K562 (cell line): Measurements from ENCODE around the gene PLOD1. TPM values are rescaled to one million over a fixed set of nuclear protein-coding genes. Genes with fewer than 3 reads are reported as not detected.

ENCODE experiments used
- BRD4 ChIP-seq: fragments of 200-600 bp; sonication (generic); IDR thresholded peaks from 2 replicates; pipeline ENCODE4 v1.6.1; 2017; ENCODE audit warnings: inconsistent platforms
- COPS2 ChIP-seq: fragments of 450-650 bp; conservative IDR thresholded peaks from 2 replicates; pipeline ENCODE4 v1.6.1; 2016; ENCODE audit warnings: mild to moderate bottlenecking, moderate library complexity
- CREB3 ChIP-seq: fragments of 450-650 bp; conservative IDR thresholded peaks from 2 replicates; pipeline ENCODE4 v1.6.1; 2016; ENCODE audit warnings: missing genetic modification characterization, low read depth, mild to moderate bottlenecking, missing compliant biosample characterization, moderate library complexity
- DIDO1 ChIP-seq: fragments of 450-650 bp; IDR thresholded peaks from 2 replicates; pipeline ENCODE4 v1.6.1; 2016; ENCODE audit warnings: low read depth, missing biosample characterization, missing genetic modification characterization
- FOXJ3 ChIP-seq: sonication (generic); formaldehyde crosslinking; IDR thresholded peaks from 2 replicates; pipeline ENCODE4 v1.4.0; 2020; ENCODE audit warnings: mild to moderate bottlenecking, missing genetic modification reagents
- HDAC8 ChIP-seq: fragments of 450-650 bp; IDR thresholded peaks from 2 replicates; pipeline ENCODE4 v1.6.1; 2016; ENCODE audit warnings: mild to moderate bottlenecking, missing genetic modification characterization, moderate library complexity, missing compliant biosample characterization
- HLTF ChIP-seq: fragments of 450-650 bp; IDR thresholded peaks from 2 replicates; pipeline ENCODE4 v1.6.1; 2016
- HMG20A ChIP-seq: fragments of 450-650 bp; formaldehyde crosslinking; conservative IDR thresholded peaks from 2 replicates; pipeline ENCODE4 v1.4.0; 2020; ENCODE audit warnings: mild to moderate bottlenecking, mixed read lengths
- HNRNPH1 ChIP-seq: fragments of 200-400 bp; formaldehyde crosslinking; optimal IDR thresholded peaks from 2 replicates; pipeline ENCODE3; 2017; ENCODE audit warnings: low read depth, mild to moderate bottlenecking, low read length, moderate library complexity
- MYC ChIP-seq, 2 experiments: fragments of 250-450 bp in 1 of 2; sonication (Bioruptor Pico) in 1 of 2; IDR thresholded peaks; 2 replicates each; pipeline versions ENCODE4 v1.5.1 to v1.6.1; 2012 to 2021; ENCODE audit warnings: low read depth in 2 of 2, borderline replicate concordance in 1 of 2, improper control_type of control experiment in 1 of 2, low read length in 1 of 2, mild to moderate bottlenecking in 1 of 2, moderate library complexity in 1 of 2
- POLR2H ChIP-seq: IDR thresholded peaks from 2 replicates; pipeline ENCODE4 v1.6.1; 2016; ENCODE audit warnings: missing genetic modification characterization, low read depth, mild to moderate bottlenecking, control low read depth, missing compliant biosample characterization, moderate library complexity
- PREB ChIP-seq: sonication (generic); formaldehyde crosslinking; IDR thresholded peaks from 2 replicates; pipeline ENCODE4 v1.8.1; 2023; ENCODE audit warnings: mild to moderate bottlenecking, missing genetic modification reagents
- PRMT5 ChIP-seq: sonication (generic); formaldehyde crosslinking; IDR thresholded peaks from 2 replicates; pipeline ENCODE4 v1.5.0; 2020; ENCODE audit warnings: missing genetic modification reagents
- RFX1 ChIP-seq: fragments of 450-650 bp; IDR thresholded peaks from 2 replicates; pipeline ENCODE4 v1.6.1; 2016; ENCODE audit warnings: mild to moderate bottlenecking, moderate library complexity
- RFX7 ChIP-seq: fragments of 250-450 bp; sonication (Bioruptor Pico); IDR thresholded peaks from 2 replicates; pipeline ENCODE4 v1.5.1; 2021; ENCODE audit warnings: mild to moderate bottlenecking
- SRSF1 ChIP-seq: fragments of 200-400 bp; formaldehyde crosslinking; IDR thresholded peaks from 2 replicates; pipeline ENCODE4 v1.6.1; 2017; ENCODE audit warnings: mild to moderate bottlenecking, low read depth, low read length, moderate library complexity
- SRSF3 ChIP-seq: fragments of 200-400 bp; formaldehyde crosslinking; IDR thresholded peaks from 2 replicates; pipeline ENCODE4 v1.6.1; 2016; ENCODE audit warnings: mild to moderate bottlenecking, low read length, moderate library complexity; ENCODE audit not compliant: insufficient read depth
- SRSF9 ChIP-seq: fragments of 200-400 bp; formaldehyde crosslinking; IDR thresholded peaks from 2 replicates; pipeline ENCODE4 v1.6.1; 2017; ENCODE audit warnings: low read depth, low read length, borderline replicate concordance
- U2AF2 ChIP-seq: fragments of 200-400 bp; formaldehyde crosslinking; optimal IDR thresholded peaks from 2 replicates; pipeline ENCODE3; 2017; ENCODE audit warnings: low read depth, mild to moderate bottlenecking, low read length
- XRCC3 ChIP-seq: fragments of 450-650 bp; IDR thresholded peaks from 2 replicates; pipeline ENCODE4 v1.6.1; 2017; ENCODE audit warnings: mild to moderate bottlenecking, moderate library complexity
- YBX1 ChIP-seq: fragments of 450-650 bp; IDR thresholded peaks from 2 replicates; pipeline ENCODE4 v1.7.1; 2016; ENCODE audit warnings: mild to moderate bottlenecking
- ZBTB8A ChIP-seq: fragments of 450-650 bp; IDR thresholded peaks from 2 replicates; pipeline ENCODE4 v1.6.1; 2018; ENCODE audit warnings: mild to moderate bottlenecking, moderate library complexity; ENCODE audit not compliant: partially characterized antibody
- ZNF384 ChIP-seq: IDR thresholded peaks from 2 replicates; pipeline ENCODE4 v1.6.1; 2012; ENCODE audit warnings: low read depth, low read length, improper control_type of control experiment
- polyA plus RNA-seq, 8 experiments: library from polyadenylated mRNA; depleted of rRNA in 4 of 8; stranded (reverse) in 5 of 8; unstranded in 3 of 8; fragments of >200 nt; fragmentation: Nextera tagmentation in 2 of 8; fragmentation: Illumina TruSeq in 1 of 8; extraction: Ambion mirVana in 2 of 8; extraction: Trizol in 1 of 8; gene quantifications; 2 replicates each; pipeline versions ENCODE4 v1.2.1 to v1.2.3, GENCODE V29; 2011 to 2014; ENCODE audit warnings: inconsistent platforms in 1 of 8, missing spikeins in 1 of 8
- total RNA-seq, 7 experiments: library from RNA; depleted of rRNA in 6 of 7; stranded (reverse); fragments of >200 nt in 6 of 7; fragmentation: Illumina TruSeq in 2 of 7; extraction: Trizol in 2 of 7; gene quantifications; 2 replicates each; pipeline versions ENCODE4 v1.2.1 to v1.2.3, GENCODE V29; 2011 to 2021; ENCODE audit warnings: low replicate concordance in 1 of 7
- TF ChIP-seq, protein P1 (sequence below): fragments of 450-650 bp; IDR thresholded peaks from 2 replicates; pipeline ENCODE4 v1.6.1; 2017; ENCODE audit warnings: antibody characterized with exemption, mild to moderate bottlenecking

Gene PLOD1
- total and polyA plus RNA-seq, 9 of the 15 experiments (the other 6 are each of a cell fraction or from before 2014, with no cell fraction given), result 16.6 to 90.8 (median 52.7) TPM

DNA sequence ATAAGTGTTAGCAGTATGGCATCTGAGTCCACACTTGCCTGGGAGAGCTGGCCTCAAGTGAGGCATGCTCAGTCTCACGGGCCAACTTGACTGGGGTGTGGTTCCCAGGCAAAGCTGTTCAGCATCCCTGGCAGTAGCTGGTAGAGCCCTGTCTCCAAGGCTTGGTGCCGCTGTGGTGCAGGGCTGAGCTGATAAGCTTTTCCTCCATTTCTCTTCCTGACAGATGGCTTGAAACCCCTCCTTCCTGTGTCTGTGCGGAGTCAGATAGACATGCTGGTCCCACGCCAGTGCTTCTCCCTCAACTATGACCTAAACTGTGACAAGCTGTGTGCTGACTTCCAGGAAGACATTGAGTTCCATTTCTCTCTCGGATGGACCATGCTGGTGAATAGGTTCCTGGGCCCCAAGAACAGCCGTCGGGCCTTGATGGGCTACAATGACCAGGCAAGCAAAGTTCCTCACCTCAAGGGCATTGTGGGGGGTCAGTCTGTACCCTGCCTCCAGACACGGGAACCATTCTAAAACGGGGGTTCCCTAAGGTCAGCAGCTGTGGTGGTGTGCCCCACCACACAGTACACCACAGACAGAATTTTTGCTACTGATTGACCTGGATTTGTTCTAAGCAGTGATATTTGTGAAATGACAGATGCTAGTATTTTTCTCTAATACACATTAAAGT, 71.1 kb downstream of the PLOD1 start (continued):
- TF ChIP-seq POLR2H, result no peak
- no peak for TF ChIP-seq COPS2
- TF ChIP-seq U2AF2, result no peak
- no peak for TF ChIP-seq ZNF384
- TF ChIP-seq SRSF3, result no peak
- no peak for TF ChIP-seq DIDO1 (tag)
- TF ChIP-seq, protein P1, sequence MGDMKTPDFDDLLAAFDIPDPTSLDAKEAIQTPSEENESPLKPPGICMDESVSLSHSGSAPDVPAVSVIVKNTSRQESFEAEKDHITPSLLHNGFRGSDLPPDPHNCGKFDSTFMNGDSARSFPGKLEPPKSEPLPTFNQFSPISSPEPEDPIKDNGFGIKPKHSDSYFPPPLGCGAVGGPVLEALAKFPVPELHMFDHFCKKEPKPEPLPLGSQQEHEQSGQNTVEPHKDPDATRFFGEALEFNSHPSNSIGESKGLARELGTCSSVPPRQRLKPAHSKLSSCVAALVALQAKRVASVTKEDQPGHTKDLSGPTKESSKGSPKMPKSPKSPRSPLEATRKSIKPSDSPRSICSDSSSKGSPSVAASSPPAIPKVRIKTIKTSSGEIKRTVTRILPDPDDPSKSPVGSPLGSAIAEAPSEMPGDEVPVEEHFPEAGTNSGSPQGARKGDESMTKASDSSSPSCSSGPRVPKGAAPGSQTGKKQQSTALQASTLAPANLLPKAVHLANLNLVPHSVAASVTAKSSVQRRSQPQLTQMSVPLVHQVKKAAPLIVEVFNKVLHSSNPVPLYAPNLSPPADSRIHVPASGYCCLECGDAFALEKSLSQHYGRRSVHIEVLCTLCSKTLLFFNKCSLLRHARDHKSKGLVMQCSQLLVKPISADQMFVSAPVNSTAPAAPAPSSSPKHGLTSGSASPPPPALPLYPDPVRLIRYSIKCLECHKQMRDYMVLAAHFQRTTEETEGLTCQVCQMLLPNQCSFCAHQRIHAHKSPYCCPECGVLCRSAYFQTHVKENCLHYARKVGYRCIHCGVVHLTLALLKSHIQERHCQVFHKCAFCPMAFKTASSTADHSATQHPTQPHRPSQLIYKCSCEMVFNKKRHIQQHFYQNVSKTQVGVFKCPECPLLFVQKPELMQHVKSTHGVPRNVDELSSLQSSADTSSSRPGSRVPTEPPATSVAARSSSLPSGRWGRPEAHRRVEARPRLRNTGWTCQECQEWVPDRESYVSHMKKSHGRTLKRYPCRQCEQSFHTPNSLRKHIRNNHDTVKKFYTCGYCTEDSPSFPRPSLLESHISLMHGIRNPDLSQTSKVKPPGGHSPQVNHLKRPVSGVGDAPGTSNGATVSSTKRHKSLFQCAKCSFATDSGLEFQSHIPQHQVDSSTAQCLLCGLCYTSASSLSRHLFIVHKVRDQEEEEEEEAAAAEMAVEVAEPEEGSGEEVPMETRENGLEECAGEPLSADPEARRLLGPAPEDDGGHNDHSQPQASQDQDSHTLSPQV, result peak; percentile 97
- no peak for TF ChIP-seq HNRNPH1
- no peak for TF ChIP-seq PRMT5 (CRISPR knock-in tag)
- TF ChIP-seq ZBTB8A, result no peak
- no peak for TF ChIP-seq HDAC8 (tag)
- TF ChIP-seq YBX1, result no peak
- TF ChIP-seq FOXJ3 (CRISPR knock-in tag), result no peak
- TF ChIP-seq SRSF9, result no peak
- no peak for TF ChIP-seq XRCC3
- TF ChIP-seq HLTF, result peak; percentile 81; the same call in 1 of the 2 replicates
- TF ChIP-seq BRD4, result no peak
- no peak for TF ChIP-seq HMG20A (CRISPR knock-in tag)
- peak; percentile 20; the same call in 1 of the 2 replicates for TF ChIP-seq MYC (IDR thresholded peaks at IDR 0.05; ENCODE audit: low read depth, low read length)
- TF ChIP-seq MYC (CRISPR knock-in tag; IDR thresholded peaks at IDR 0.05; ENCODE audit: borderline replicate concordance, low read depth), result no peak
- TF ChIP-seq RFX7 (CRISPR knock-in tag), result no peak
- TF ChIP-seq CREB3 (tag), result no peak; the same call in none of the 2 replicates
- TF ChIP-seq PREB (CRISPR knock-in tag), result no peak
- no peak for TF ChIP-seq RFX1
- no peak for TF ChIP-seq SRSF1
